Measurements from ENCODE around the gene DKC1.
"Not testable (repeated sequence)": the region's sequence is repeated elsewhere in the genome, so short reads cannot be mapped to it uniquely, and the experiment has no call there.

The DKC1 gene

GRCh38 chrX:154812341-154813101, 49.9 kb downstream of the DKC1 start:
- Histone ChIP-seq H3K4me1 (ENCODE audit: control insufficient read depth, insufficient read depth, low read length) (no peaks in the 10 kb centered on the region), H3K9ac (ENCODE audit: low read depth, low read length) (no peak overlapping the region), H3K4me3 (ENCODE audit: low read length) (no peak overlapping the region), H3K36me3 (ENCODE audit: insufficient read depth, low read length) (no peaks in the 10 kb centered on the region), H3K4me2 (ENCODE audit: low read length) (no peak overlapping the region), H3K27me3 (ENCODE audit: control insufficient read depth, insufficient read depth, low read length) (no peaks in the 10 kb centered on the region), H3K9me3 (replicated peaks; ENCODE audit: low read length) (no peaks in the 10 kb centered on the region)

- no peaks in the 10 kb centered on the region for H3K9me3 ChIP-seq (replicated peaks; ENCODE audit: low read length)
- no peak overlapping the region for H3K4me2 ChIP-seq (ENCODE audit: low read length)
- H3K4me3 ChIP-seq (ENCODE audit: low read length): no peak overlapping the region
- H3K36me3 ChIP-seq (ENCODE audit: insufficient read depth, low read length): no peaks in the 10 kb centered on the region
- H3K27me3 ChIP-seq (ENCODE audit: control insufficient read depth, insufficient read depth, low read length): no peaks in the 10 kb centered on the region
- no peaks in the 10 kb centered on the region for H3K4me1 ChIP-seq (ENCODE audit: control insufficient read depth, insufficient read depth, low read length)
- H3K9ac ChIP-seq (ENCODE audit: low read depth, low read length): no peak overlapping the region
Measured at GRCh38 chrX:154813801-154814200, 51.1 kb downstream of the DKC1 start.

- no peak overlapping the region for H3K4me2 ChIP-seq (ENCODE audit: low read length)
- no peaks in the 10 kb centered on the region for H3K4me1 ChIP-seq (ENCODE audit: control insufficient read depth, insufficient read depth, low read length)
- H3K4me3 ChIP-seq (ENCODE audit: low read length): no peak overlapping the region
- no peaks in the 10 kb centered on the region for H3K9me3 ChIP-seq (replicated peaks; ENCODE audit: low read length)
- no peaks in the 10 kb centered on the region for H3K36me3 ChIP-seq (ENCODE audit: insufficient read depth, low read length)
- no peaks in the 10 kb centered on the region for H3K27me3 ChIP-seq (ENCODE audit: control insufficient read depth, insufficient read depth, low read length)
- H3K9ac ChIP-seq (ENCODE audit: low read depth, low read length): no peak overlapping the region
Measured at GRCh38 chrX:154815274-154815818, 52.7 kb downstream of the DKC1 start.

GRCh38 chrX:154816326-154816898, 53.7 kb downstream of the DKC1 start:
- not testable (repeated sequence) for H3K4me3 ChIP-seq (ENCODE audit: low read length); H3K4me1 ChIP-seq (ENCODE audit: control insufficient read depth, insufficient read depth, low read length); H3K27me3 ChIP-seq (ENCODE audit: control insufficient read depth, insufficient read depth, low read length); H3K4me2 ChIP-seq (ENCODE audit: low read length); H3K9ac ChIP-seq (ENCODE audit: low read depth, low read length); H3K9me3 ChIP-seq (replicated peaks; ENCODE audit: low read length); H3K36me3 ChIP-seq (ENCODE audit: insufficient read depth, low read length)

- not testable (repeated sequence) for H3K9ac ChIP-seq (ENCODE audit: low read depth, low read length); H3K9me3 ChIP-seq (replicated peaks; ENCODE audit: low read length); H3K27me3 ChIP-seq (ENCODE audit: control insufficient read depth, insufficient read depth, low read length); H3K36me3 ChIP-seq (ENCODE audit: insufficient read depth, low read length); H3K4me1 ChIP-seq (ENCODE audit: control insufficient read depth, insufficient read depth, low read length); H3K4me3 ChIP-seq (ENCODE audit: low read length); H3K4me2 ChIP-seq (ENCODE audit: low read length)
Measured at GRCh38 chrX:154817048-154817618, 54.5 kb downstream of the DKC1 start.

- no peak overlapping the region for H3K9ac ChIP-seq (ENCODE audit: low read depth, low read length)
- no peaks in the 10 kb centered on the region for H3K4me1 ChIP-seq (ENCODE audit: control insufficient read depth, insufficient read depth, low read length)
- no peaks in the 10 kb centered on the region for H3K36me3 ChIP-seq (ENCODE audit: insufficient read depth, low read length)
- no peak overlapping the region for H3K4me3 ChIP-seq (ENCODE audit: low read length)
- H3K27me3 ChIP-seq (ENCODE audit: control insufficient read depth, insufficient read depth, low read length): peaks cover 5% of the 10 kb centered on the region
- H3K9me3 ChIP-seq (replicated peaks; ENCODE audit: low read length): no peaks in the 10 kb centered on the region
- no peak overlapping the region for H3K4me2 ChIP-seq (ENCODE audit: low read length)
Measured at GRCh38 chrX:154818916-154819770, 56.5 kb downstream of the DKC1 start.

GRCh38 chrX:154819771-154820341, 57.2 kb downstream of the DKC1 start:
- Histone ChIP-seq H3K9me3 (replicated peaks; ENCODE audit: low read length) (no peaks in the 10 kb centered on the region), H3K9ac (ENCODE audit: low read depth, low read length) (no peak overlapping the region), H3K4me3 (ENCODE audit: low read length) (no peak overlapping the region)

GRCh38 chrX:154821523-154821922, 58.9 kb downstream of the DKC1 start:
- H3K9ac ChIP-seq (ENCODE audit: low read depth, low read length): no peak overlapping the region
- peaks cover 5% of the 10 kb centered on the region for H3K27me3 ChIP-seq (ENCODE audit: control insufficient read depth, insufficient read depth, low read length)
- H3K9me3 ChIP-seq (replicated peaks; ENCODE audit: low read length): no peaks in the 10 kb centered on the region
- H3K36me3 ChIP-seq (ENCODE audit: insufficient read depth, low read length): no peaks in the 10 kb centered on the region
- no peaks in the 10 kb centered on the region for H3K4me1 ChIP-seq (ENCODE audit: control insufficient read depth, insufficient read depth, low read length)
- no peak overlapping the region for H3K4me3 ChIP-seq (ENCODE audit: low read length)
- H3K4me2 ChIP-seq (ENCODE audit: low read length): no peak overlapping the region

More at GRCh38 chrX:154819771-154820341, 57.2 kb downstream of the DKC1 start:
- Histone ChIP-seq H3K4me2 (ENCODE audit: low read length) (no peak overlapping the region), H3K27me3 (ENCODE audit: control insufficient read depth, insufficient read depth, low read length) (peaks cover 5% of the 10 kb centered on the region), H3K4me1 (ENCODE audit: control insufficient read depth, insufficient read depth, low read length) (no peaks in the 10 kb centered on the region), H3K36me3 (ENCODE audit: insufficient read depth, low read length) (no peaks in the 10 kb centered on the region)

- Histone ChIP-seq H3K9me3 (replicated peaks; ENCODE audit: low read length) (no peaks in the 10 kb centered on the region), H3K4me3 (ENCODE audit: low read length) (no peak overlapping the region), H3K9ac (ENCODE audit: low read depth, low read length) (no peak overlapping the region), H3K4me2 (ENCODE audit: low read length) (no peak overlapping the region), H3K27me3 (ENCODE audit: control insufficient read depth, insufficient read depth, low read length) (peaks cover 5% of the 10 kb centered on the region), H3K36me3 (ENCODE audit: insufficient read depth, low read length) (no peaks in the 10 kb centered on the region), H3K4me1 (ENCODE audit: control insufficient read depth, insufficient read depth, low read length) (no peaks in the 10 kb centered on the region)
Measured at GRCh38 chrX:154822029-154822428, 59.4 kb downstream of the DKC1 start.

GRCh38 chrX:154824638-154825037, 62.0 kb downstream of the DKC1 start:
- no peak overlapping the region for H3K4me2 ChIP-seq (ENCODE audit: low read length)
- H3K4me3 ChIP-seq (ENCODE audit: low read length): no peak overlapping the region
- no peaks in the 10 kb centered on the region for H3K4me1 ChIP-seq (ENCODE audit: control insufficient read depth, insufficient read depth, low read length)
- H3K27me3 ChIP-seq (ENCODE audit: control insufficient read depth, insufficient read depth, low read length): peaks cover 5% of the 10 kb centered on the region
- H3K9ac ChIP-seq (ENCODE audit: low read depth, low read length): no peak overlapping the region
- H3K9me3 ChIP-seq (replicated peaks; ENCODE audit: low read length): no peaks in the 10 kb centered on the region
- H3K36me3 ChIP-seq (ENCODE audit: insufficient read depth, low read length): no peaks in the 10 kb centered on the region

GRCh38 chrX:154825586-154825985, 62.9 kb downstream of the DKC1 start:
- not testable (repeated sequence) for H3K4me3 ChIP-seq (ENCODE audit: low read length); H3K9me3 ChIP-seq (replicated peaks; ENCODE audit: low read length); H3K36me3 ChIP-seq (ENCODE audit: insufficient read depth, low read length); H3K27me3 ChIP-seq (ENCODE audit: control insufficient read depth, insufficient read depth, low read length); H3K9ac ChIP-seq (ENCODE audit: low read depth, low read length); H3K4me2 ChIP-seq (ENCODE audit: low read length); H3K4me1 ChIP-seq (ENCODE audit: control insufficient read depth, insufficient read depth, low read length)

All from skeletal muscle satellite cell (primary cell).